ENCODE results near the gene BCL10. TPM values are rescaled to one million over a fixed set of nuclear protein-coding genes. Genes with fewer than 3 reads are reported as not detected.

The BCL10 gene
- total and polyA plus RNA-seq, 2 of the 8 experiments (the other 6 are each of a cell fraction or from before 2014, with no cell fraction given): 7.4 to 29.6 TPM

DNA sequence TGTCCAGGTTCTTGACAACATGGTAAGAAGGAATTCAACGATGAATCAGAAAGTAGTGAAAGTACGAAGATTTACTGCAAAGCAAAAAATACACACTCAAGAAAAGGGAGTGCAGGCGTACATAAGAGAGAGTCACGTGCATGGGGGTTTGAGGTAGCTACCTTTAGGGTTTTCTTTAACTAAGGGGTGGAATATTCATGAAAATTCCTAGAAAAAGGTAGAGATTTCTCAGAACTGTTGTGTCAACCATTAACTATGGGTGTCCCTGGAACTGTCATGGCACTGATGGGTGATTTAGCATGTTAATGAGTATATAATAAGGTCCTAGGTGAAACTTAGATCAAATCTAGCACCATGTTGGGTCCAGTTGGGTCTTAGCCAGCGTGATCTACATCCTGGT lies 53.1 kb downstream of the BCL10 start (continued):
- TF ChIP-seq ZNF274 (IDR thresholded peaks at IDR 0.05; ENCODE audit: borderline replicate concordance, extremely low read depth, low read length) (no peak), POLR2A (IDR thresholded peaks at IDR 0.05; ENCODE audit: control extremely low read depth in 1 of 2, low read depth in 2 of 2, low read length in 2 of 2) (no peak), HDAC6 (IDR thresholded peaks at IDR 0.05; ENCODE audit: low read depth, low read length) (no peak), SRF (IDR thresholded peaks at IDR 0.05; ENCODE audit: low read depth, low read length) (no peak), PHF8 (conservative IDR thresholded peaks at IDR 0.05; ENCODE audit: low read depth, low read length) (no peak), SIX5 (IDR thresholded peaks at IDR 0.05; ENCODE audit: low read depth, low read length) (no peak), SIRT6 (IDR thresholded peaks at IDR 0.05; ENCODE audit: low read length) (no peak)

Data from H1 (cell line).